HUES64 (cell line): Measurements from ENCODE around the gene AGAP1.

Experiments
- H3K27ac ChIP-seq: 2 replicates; pipeline ENCODE4 v1.7.0; 2013; ENCODE audit warnings: low read depth, low read length, inconsistent platforms
- H3K27me3 ChIP-seq: 2 replicates; pipeline ENCODE4 v1.6.1; 2013; ENCODE audit warnings: mild to moderate bottlenecking, low read length; ENCODE audit not compliant: insufficient read depth
- H3K36me3 ChIP-seq: 2 replicates; pipeline ENCODE4 v1.6.1; 2013; ENCODE audit warnings: mild to moderate bottlenecking, low read length; ENCODE audit not compliant: insufficient read depth
- H3K4me1 ChIP-seq: 2 replicates; pipeline ENCODE4 v1.6.1; 2013; ENCODE audit warnings: mild to moderate bottlenecking, low read length, moderate library complexity; ENCODE audit not compliant: insufficient read depth
- H3K4me3 ChIP-seq: 2 replicates; pipeline ENCODE4 v1.5.1; 2013; ENCODE audit warnings: mild to moderate bottlenecking, low read length, moderate library complexity
- H3K9ac ChIP-seq: 2 replicates; pipeline ENCODE4 v1.6.1; 2013; ENCODE audit warnings: mild to moderate bottlenecking, low read depth, low read length
- H3K9me3 ChIP-seq: 2 replicates; pipeline ENCODE4 v1.6.1; 2013; ENCODE audit warnings: low read depth, low read length; ENCODE audit not compliant: insufficient read depth
- WGBS: fragments of 150-250, 120-280 bp; methylation state at CpG from one replicate; pipeline ENCODE4 v1.1.7; 2013; ENCODE audit warnings: missing lambda C conversion rate; 5-methylcytosine and 5-hydroxymethylcytosine counted together

AGAP1 gene

DNA sequence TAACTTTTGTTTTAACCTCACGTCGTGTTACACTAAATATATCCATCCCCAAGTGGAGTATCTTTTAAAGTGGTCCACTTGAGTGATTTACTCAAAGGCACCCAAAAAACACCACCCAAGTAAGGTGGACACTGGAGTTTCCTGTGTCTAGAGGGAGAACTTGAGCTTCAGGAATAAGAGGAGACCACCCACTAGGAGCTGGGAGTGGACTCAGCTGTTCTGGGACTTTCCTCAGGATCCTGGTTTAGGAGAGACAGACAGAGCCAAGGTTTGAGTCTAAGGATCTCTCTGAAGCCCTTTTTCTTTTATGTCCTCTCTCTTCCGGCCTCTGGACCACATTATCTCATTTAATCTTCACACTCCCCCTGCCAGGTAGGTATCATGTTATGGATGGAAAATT is 523.6 kb downstream of the AGAP1 start:
- no CpG with 5 or more reads among the region's 3 CpGs for WGBS
- no peak overlapping the region for H3K4me3 ChIP-seq
- H3K9ac ChIP-seq: no peak overlapping the region
- H3K4me1 ChIP-seq: peaks cover 37% of the 10 kb centered on the region
- no peaks in the 10 kb centered on the region for H3K36me3 ChIP-seq
- H3K27me3 ChIP-seq: peaks cover 6% of the 10 kb centered on the region
- no peaks in the 10 kb centered on the region for H3K9me3 ChIP-seq
- no peak overlapping the region for H3K27ac ChIP-seq

DNA sequence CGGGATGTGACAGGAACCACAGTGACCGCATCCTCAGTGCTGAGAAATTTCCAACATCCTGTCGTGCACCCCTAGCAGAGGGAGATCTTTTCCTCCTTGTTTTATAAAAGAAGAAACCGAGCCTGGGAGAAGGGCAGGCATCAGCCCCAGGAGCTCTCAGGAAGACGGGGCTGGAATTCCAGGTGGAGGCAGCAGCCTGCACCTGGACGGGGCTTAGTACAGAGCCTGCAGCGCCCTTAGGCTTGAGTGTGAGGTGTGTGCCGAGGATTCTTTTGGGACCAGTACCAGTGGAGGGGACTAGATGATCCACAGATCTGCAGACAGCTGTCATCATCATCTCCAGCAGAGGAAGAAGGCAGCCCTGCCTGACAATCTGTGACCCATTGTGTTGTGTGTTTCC is 525.6 kb downstream of the AGAP1 start:
- no peak overlapping the region for H3K9ac ChIP-seq
- no peak overlapping the region for H3K4me3 ChIP-seq
- 95% methylated on average over 8 of the region's 8 CpGs for WGBS
- no peaks in the 10 kb centered on the region for H3K36me3 ChIP-seq
- H3K9me3 ChIP-seq: no peaks in the 10 kb centered on the region
- H3K27ac ChIP-seq: no peak overlapping the region
- H3K4me1 ChIP-seq: peaks cover 24% of the 10 kb centered on the region
- H3K27me3 ChIP-seq: no peaks in the 10 kb centered on the region

DNA sequence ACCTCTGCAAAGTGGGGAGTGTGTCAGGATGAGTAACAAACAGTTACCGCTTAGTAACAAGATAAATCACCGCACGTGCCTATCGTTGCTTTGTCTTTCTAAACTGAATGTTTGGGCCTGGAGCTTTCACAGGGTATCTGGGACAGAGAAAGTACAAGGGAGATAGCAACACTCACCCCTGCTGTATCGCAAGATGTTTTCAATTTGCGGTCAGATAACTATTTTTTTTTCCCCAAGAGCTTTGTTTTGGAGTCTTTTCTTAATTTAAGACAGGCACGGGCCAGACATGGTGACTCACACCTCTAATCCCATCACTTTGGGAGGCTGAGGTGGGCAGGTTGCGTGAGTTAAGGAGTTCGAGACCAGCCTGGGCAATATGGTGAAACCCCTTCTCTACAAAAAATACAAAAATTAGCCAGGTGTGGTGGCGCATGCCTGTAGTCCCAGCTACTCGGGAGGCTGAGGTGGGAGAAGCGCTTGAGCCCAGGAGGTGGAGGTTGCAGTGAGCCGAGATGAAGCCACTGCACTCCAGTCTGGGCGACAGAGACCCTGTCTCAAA is 527.7 kb downstream of the AGAP1 start:
- 95% methylated on average over 14 of the region's 14 CpGs for WGBS
- Histone ChIP-seq H3K4me3 (no peak overlapping the region), H3K36me3 (no peaks in the 10 kb centered on the region), H3K27ac (no peak overlapping the region), H3K27me3 (no peaks in the 10 kb centered on the region), H3K9ac (no peak overlapping the region), H3K9me3 (no peaks in the 10 kb centered on the region), H3K4me1 (0 out of 2 replicates have a peak, but pooled peaks cover 2% of the 10 kb centered on the region)

DNA sequence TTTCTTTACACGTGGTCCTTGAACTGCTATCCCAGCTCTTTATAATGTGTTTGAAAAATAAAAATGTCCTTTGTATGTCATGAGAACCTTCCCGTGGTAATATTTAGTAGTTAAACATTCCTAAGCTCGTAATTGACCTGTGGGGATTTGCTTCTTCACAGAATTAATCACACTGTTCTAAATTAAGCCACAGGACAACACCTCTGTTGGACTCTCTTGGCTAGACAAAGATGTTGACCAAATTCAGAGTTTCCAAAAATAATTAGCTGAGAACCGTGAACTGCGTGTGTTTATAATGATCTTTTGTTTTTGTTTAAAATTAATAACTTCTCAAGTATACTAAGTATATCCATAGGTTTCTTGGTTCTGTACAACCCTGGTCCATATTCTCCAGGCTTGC is 528.3 kb downstream of the AGAP1 start:
- no peaks in the 10 kb centered on the region for H3K36me3 ChIP-seq
- H3K27ac ChIP-seq: no peak overlapping the region
- no peak overlapping the region for H3K9ac ChIP-seq
- H3K4me1 ChIP-seq: no peaks in the 10 kb centered on the region
- no peak overlapping the region for H3K4me3 ChIP-seq
- no peaks in the 10 kb centered on the region for H3K9me3 ChIP-seq
- no peaks in the 10 kb centered on the region for H3K27me3 ChIP-seq
- 95% methylated on average over 4 of the region's 5 CpGs for WGBS

DNA sequence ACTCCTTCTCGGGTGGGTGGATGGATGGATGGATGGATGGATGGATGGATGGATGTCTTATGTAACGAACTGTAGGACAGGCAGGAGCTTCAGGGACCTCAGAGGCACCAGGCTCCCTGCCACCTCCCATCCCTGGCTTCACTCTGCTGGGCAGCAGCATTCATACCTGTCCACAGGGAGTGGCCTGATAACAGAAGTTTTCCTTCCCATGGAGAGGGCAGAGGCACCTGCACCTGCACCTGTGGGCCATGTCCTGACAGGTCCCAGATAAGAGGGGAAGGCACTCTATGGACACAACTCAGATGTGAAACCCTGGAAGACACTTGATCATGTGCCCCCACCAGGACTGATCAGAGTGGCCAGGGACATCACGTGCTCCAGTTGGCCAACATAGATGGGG is 532.0 kb downstream of the AGAP1 start:
- Histone ChIP-seq H3K36me3 (no peaks in the 10 kb centered on the region), H3K9me3 (no peaks in the 10 kb centered on the region), H3K4me3 (no peak overlapping the region), H3K27me3 (no peaks in the 10 kb centered on the region), H3K27ac (no peak overlapping the region), H3K4me1 (no peaks in the 10 kb centered on the region; the same call in 1 of the 2 replicates), H3K9ac (no peak overlapping the region)
- 97% methylated on average over 2 of the region's 3 CpGs for WGBS

DNA sequence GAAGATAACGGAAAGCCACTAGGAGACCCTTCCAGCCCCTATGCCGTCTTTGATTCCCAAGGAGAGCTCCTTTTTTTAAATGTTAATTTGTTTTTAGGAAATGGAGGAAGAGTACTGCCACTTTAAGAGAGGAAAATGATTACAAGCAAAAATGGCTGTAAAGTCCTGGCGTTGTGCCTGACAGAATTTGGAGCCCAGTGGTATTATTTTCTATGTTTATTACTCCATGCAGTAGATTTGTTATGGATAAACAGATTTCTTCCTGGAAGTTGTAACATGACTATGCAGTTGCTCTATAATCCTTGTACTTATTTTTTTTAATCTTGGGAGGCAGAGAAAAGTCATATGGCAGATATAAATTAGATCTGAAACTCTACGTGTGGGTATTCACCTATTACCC is 533.0 kb downstream of the AGAP1 start:
- WGBS: 79% methylated on average over 4 of the region's 4 CpGs
- Histone ChIP-seq H3K4me1 (no peaks in the 10 kb centered on the region; the same call in 1 of the 2 replicates), H3K36me3 (no peaks in the 10 kb centered on the region), H3K27ac (no peak overlapping the region), H3K9ac (no peak overlapping the region), H3K9me3 (no peaks in the 10 kb centered on the region), H3K4me3 (no peak overlapping the region), H3K27me3 (no peaks in the 10 kb centered on the region)

DNA sequence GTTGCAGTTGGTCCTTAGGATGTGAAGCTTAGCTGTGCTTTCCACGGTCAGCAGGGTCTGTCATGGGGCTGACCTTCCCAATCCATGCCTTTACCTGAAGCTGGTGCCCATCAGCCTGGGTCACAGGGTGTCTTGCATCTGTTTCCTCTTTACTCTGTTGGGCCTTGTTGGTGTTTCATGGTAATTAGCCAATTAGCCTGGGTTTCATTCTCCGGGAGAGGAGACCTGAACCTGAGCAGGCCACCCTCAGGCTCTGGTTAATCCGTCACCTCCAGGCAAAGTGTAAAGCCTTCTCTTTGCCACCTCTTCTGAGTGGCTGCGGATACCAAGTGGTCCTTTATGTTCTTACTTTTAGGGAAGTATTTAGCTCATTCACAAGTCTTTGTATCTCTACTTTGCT is 534.2 kb downstream of the AGAP1 start:
- no peak overlapping the region for H3K27ac ChIP-seq
- no peaks in the 10 kb centered on the region for H3K27me3 ChIP-seq
- no peaks in the 10 kb centered on the region; the same call in 1 of the 2 replicates for H3K4me1 ChIP-seq
- H3K9me3 ChIP-seq: no peaks in the 10 kb centered on the region
- no peak overlapping the region for H3K4me3 ChIP-seq
- 96% methylated on average over 4 of the region's 4 CpGs for WGBS
- H3K9ac ChIP-seq: no peak overlapping the region
- no peaks in the 10 kb centered on the region for H3K36me3 ChIP-seq

DNA sequence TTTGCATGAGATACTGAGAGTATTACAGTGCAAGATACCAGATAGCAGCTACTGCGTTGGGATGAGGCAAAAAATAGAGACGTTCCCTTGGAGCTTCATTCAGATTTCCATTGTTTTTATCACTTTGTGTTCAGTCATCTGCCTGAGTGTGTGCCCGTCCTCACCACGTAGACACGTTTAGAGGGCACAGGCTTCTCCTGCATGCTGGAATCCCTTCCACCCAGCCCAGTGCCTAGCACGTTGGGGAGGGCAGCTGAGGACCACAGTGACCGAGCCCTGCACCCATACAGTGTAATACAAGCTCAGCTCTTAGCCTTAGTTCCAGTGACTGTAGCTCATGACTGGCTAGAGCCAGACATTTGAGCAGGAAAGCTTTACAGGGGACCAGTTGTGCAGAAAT is 539.6 kb downstream of the AGAP1 start:
- Histone ChIP-seq H3K27ac (no peak overlapping the region), H3K4me1 (peaks cover 7% of the 10 kb centered on the region; the same call in 1 of the 2 replicates)
- 90% methylated on average over 7 of the region's 7 CpGs for WGBS

DNA sequence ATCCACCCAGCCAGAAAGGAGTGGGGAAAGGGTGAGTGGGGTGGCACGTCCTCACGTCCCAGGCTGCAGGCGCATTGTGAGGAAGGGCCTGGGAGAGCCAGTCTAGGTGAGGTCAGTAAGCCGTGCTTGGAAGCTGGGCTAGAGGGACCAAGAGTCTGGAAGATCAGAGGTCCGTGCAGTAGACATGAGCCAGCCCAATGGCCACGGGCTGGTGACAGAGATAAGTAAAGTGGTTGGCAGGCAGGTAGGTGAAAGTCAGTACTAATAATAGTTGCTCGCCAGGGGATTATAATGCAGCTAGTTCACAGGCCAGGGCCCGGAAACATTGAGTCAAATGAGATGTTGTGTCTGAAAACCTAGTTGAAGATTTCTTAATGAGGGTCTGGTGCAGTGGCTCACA is 541.1 kb downstream of the AGAP1 start:
- no peak overlapping the region for H3K4me3 ChIP-seq
- no peaks in the 10 kb centered on the region for H3K27me3 ChIP-seq
- no peaks in the 10 kb centered on the region for H3K9me3 ChIP-seq
- H3K27ac ChIP-seq: no peak overlapping the region
- 82% methylated on average over 8 of the region's 8 CpGs for WGBS
- H3K4me1 ChIP-seq: peaks cover 7% of the 10 kb centered on the region; the same call in 1 of the 2 replicates
- H3K9ac ChIP-seq: no peak overlapping the region
- H3K36me3 ChIP-seq: peaks cover 3% of the 10 kb centered on the region; the same call in 1 of the 2 replicates

More for the DNA sequence above, 539.6 kb downstream of the AGAP1 start:
- Histone ChIP-seq H3K27me3 (no peaks in the 10 kb centered on the region), H3K9ac (no peak overlapping the region), H3K9me3 (no peaks in the 10 kb centered on the region), H3K36me3 (no peaks in the 10 kb centered on the region), H3K4me3 (no peak overlapping the region)

DNA sequence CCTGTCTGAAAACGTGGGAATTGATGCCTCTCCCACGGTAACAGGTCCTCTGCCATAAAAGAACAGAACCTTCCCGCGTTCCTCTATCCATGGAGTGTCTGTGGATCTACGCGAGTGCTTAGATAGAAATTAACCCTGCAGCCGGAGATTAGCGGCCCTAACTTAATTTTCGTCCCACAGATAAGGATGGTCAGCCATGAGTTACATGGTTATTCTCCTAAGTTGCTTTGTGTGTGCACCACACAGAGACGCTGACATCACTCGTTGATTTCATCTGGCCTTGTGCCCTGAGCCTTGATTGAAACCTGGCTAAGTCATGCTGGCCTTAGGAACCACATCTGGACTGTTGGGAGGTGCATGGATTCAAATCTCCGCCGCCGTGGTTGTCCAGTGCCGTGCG is 542.2 kb downstream of the AGAP1 start:
- Histone ChIP-seq H3K27ac (no peak overlapping the region), H3K27me3 (no peaks in the 10 kb centered on the region), H3K4me3 (no peak overlapping the region), H3K9me3 (no peaks in the 10 kb centered on the region), H3K36me3 (peaks cover 3% of the 10 kb centered on the region; the same call in 1 of the 2 replicates), H3K9ac (no peak overlapping the region), H3K4me1 (peaks cover 7% of the 10 kb centered on the region; the same call in 1 of the 2 replicates)
- 93% methylated on average over 16 of the region's 16 CpGs for WGBS

DNA sequence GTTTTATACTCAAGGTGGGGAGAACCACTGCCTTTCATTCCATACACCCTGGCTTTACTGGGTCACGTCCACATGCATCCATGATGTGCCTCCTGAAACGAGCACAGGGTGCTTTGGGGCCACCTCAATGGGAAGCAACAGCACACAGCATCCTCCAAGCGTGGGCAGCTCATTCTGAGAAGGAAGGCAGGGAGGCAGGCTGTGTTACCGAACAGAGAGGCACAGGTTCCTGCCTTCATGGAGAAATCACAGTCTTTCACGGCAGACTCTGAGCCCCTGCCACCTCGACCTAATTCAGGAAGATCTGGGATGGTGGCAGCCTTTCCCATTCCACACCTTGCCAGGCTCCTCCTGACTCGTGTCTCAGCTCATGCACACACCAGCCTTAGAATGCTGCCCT is 544.3 kb downstream of the AGAP1 start:
- 83% methylated on average over 7 of the region's 7 CpGs for WGBS
- Histone ChIP-seq H3K9ac (no peak overlapping the region), H3K4me1 (peaks cover 7% of the 10 kb centered on the region; the same call in 1 of the 2 replicates), H3K4me3 (no peak overlapping the region), H3K36me3 (peaks cover 3% of the 10 kb centered on the region; the same call in 1 of the 2 replicates), H3K27me3 (no peaks in the 10 kb centered on the region), H3K9me3 (no peaks in the 10 kb centered on the region), H3K27ac (no peak overlapping the region)
